SH-SY5Y (cell line): ENCODE data around the gene BMPR1B.

ENCODE experiments used
- GATA2 ChIP-seq: IDR thresholded peaks from 2 replicates; pipeline ENCODE4 v1.6.1; 2011; ENCODE audit warnings: mild to moderate bottlenecking, low read depth, low read length
- GATA3 ChIP-seq: IDR thresholded peaks from 2 replicates; pipeline ENCODE4 v1.6.1; 2011; ENCODE audit warnings: low read depth, mild to moderate bottlenecking, low read length, moderate library complexity

GRCh38 chr4:94940520-94940908, 182.8 kb downstream of the BMPR1B start:
- TF ChIP-seq GATA2 (no peak), GATA3 (no peak)
